ENCODE results near the gene TMX2. TPM values are rescaled to one million over a fixed set of nuclear protein-coding genes. Genes with fewer than 3 reads are reported as not detected.

Gene TMX2
- total and polyA plus RNA-seq, 9 of the 15 experiments (the other 6 are each of a cell fraction or from before 2014, with no cell fraction given), result 176 to 433 (median 227) TPM

GRCh38 chr11:57662893-57663292 is 49.5 kb upstream of the TMX2 start:
- Histone ChIP-seq H3K4me3 (no peak overlapping the region), H4K20me1 (replicated peaks; ENCODE audit: control insufficient read depth, insufficient read depth, low read length) (no peaks in the 10 kb centered on the region), H3K9me1 (ENCODE audit: control insufficient read depth, insufficient read depth, low read length) (no peaks in the 10 kb centered on the region), H3K4me2 (ENCODE audit: insufficient read depth, low read length) (no peak overlapping the region), H3K9me3 (replicated peaks; ENCODE audit: control insufficient read depth, insufficient read depth, low read depth, low read length) (no peaks in the 10 kb centered on the region), H3K4me1 (replicated peaks in 1 of 2; ENCODE audit: control insufficient read depth in 2 of 2, insufficient read depth in 2 of 2, low read length in 2 of 2) (peaks cover 5 to 6% of the 10 kb centered on the region in 2 experiments; a peak in 4 of 5 replicates), H3K27me3 (ENCODE audit: control insufficient read depth in 2 of 2, insufficient read depth in 2 of 2, low read length in 2 of 2) (no peaks in the 10 kb centered on the region), H3K27ac (ENCODE audit: extremely low read depth, low read depth, low read length) (no peak overlapping the region), H3K9ac (ENCODE audit: insufficient read depth in 1 of 2, low read depth in 2 of 2, low read length in 2 of 2) (no peak overlapping the region; a peak in 1 of 4 replicates), H2AFZ (ENCODE audit: low read depth, low read length) (no peak overlapping the region), H3K36me3 (ENCODE audit: control insufficient read depth, insufficient read depth, low read length) (peaks cover 34% of the 10 kb centered on the region; the same call in 2 of the 3 replicates), H3K79me2 (ENCODE audit: control insufficient read depth, insufficient read depth, low read length) (peaks cover 19% of the 10 kb centered on the region)
- ChIA-PET POLR2A (interaction anchor here (0.6 to 1.2 kb wide), 7 partner anchors 12 to 349 kb away, joined by 3 read pairs; partner anchors contain the start of gene SELENOH), CTCF (ENCODE audit: low intra/inter-chr PET ratio) (interaction anchor here (0.9 kb wide), 1 partner anchor 138 kb away, joined by 6 read pairs; no protein-coding TSS in a partner anchor)
- 32% methylated on average over 4 of the region's 4 CpGs for WGBS (ENCODE audit: insufficient coverage, low coverage, missing lambda C conversion rate)
- FAIRE-seq (no peak), DNase-seq (ENCODE audit: extremely low read depth in 1 of 4, low spot score in 3 of 4) (peak in 1 of 4 experiments; percentile 57), ATAC-seq (no peak)
- intact Hi-C loops (cut with micrococcal nuclease), result loop anchor here (10.0 kb wide), 1 partner anchor 402 kb away; no protein-coding TSS in a partner anchor
- in situ Hi-C loops (cut with MboI), result loop anchor here (10.0 to 25.0 kb wide), 2 partner anchors 142 to 849 kb away; partner anchors contain the start of gene OR5B21
- BruUV-seq (replicated peaks), result no TSS peak
- TF ChIP-seq BRD9 (IDR thresholded peaks at IDR 0.05; ENCODE audit: low read depth, partially characterized antibody), result no peak
- TF ChIP-seq, protein P1, sequence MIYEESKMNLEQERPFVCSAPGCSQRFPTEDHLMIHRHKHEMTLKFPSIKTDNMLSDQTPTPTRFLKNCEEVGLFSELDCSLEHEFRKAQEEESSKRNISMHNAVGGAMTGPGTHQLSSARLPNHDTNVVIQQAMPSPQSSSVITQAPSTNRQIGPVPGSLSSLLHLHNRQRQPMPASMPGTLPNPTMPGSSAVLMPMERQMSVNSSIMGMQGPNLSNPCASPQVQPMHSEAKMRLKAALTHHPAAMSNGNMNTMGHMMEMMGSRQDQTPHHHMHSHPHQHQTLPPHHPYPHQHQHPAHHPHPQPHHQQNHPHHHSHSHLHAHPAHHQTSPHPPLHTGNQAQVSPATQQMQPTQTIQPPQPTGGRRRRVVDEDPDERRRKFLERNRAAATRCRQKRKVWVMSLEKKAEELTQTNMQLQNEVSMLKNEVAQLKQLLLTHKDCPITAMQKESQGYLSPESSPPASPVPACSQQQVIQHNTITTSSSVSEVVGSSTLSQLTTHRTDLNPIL (CRISPR knock-in tag; IDR thresholded peaks at IDR 0.05), result no peak
- TF ChIP-seq, protein P2, sequence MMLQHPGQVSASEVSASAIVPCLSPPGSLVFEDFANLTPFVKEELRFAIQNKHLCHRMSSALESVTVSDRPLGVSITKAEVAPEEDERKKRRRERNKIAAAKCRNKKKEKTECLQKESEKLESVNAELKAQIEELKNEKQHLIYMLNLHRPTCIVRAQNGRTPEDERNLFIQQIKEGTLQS (IDR thresholded peaks at IDR 0.05), result peak; percentile 69
- TF ChIP-seq, protein P2 (CRISPR knock-in tag; conservative IDR thresholded peaks at IDR 0.05), result no peak
- TF ChIP-seq, protein P3, sequence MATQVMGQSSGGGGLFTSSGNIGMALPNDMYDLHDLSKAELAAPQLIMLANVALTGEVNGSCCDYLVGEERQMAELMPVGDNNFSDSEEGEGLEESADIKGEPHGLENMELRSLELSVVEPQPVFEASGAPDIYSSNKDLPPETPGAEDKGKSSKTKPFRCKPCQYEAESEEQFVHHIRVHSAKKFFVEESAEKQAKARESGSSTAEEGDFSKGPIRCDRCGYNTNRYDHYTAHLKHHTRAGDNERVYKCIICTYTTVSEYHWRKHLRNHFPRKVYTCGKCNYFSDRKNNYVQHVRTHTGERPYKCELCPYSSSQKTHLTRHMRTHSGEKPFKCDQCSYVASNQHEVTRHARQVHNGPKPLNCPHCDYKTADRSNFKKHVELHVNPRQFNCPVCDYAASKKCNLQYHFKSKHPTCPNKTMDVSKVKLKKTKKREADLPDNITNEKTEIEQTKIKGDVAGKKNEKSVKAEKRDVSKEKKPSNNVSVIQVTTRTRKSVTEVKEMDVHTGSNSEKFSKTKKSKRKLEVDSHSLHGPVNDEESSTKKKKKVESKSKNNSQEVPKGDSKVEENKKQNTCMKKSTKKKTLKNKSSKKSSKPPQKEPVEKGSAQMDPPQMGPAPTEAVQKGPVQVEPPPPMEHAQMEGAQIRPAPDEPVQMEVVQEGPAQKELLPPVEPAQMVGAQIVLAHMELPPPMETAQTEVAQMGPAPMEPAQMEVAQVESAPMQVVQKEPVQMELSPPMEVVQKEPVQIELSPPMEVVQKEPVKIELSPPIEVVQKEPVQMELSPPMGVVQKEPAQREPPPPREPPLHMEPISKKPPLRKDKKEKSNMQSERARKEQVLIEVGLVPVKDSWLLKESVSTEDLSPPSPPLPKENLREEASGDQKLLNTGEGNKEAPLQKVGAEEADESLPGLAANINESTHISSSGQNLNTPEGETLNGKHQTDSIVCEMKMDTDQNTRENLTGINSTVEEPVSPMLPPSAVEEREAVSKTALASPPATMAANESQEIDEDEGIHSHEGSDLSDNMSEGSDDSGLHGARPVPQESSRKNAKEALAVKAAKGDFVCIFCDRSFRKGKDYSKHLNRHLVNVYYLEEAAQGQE (IDR thresholded peaks at IDR 0.05; ENCODE audit: borderline replicate concordance), result peak; percentile 58; the same call in 1 of the 2 replicates
- TF ChIP-seq, protein P3 (CRISPR knock-in tag; IDR thresholded peaks at IDR 0.05; ENCODE audit: low read depth), result no peak
- TF ChIP-seq DEAF1 (CRISPR knock-in tag; IDR thresholded peaks at IDR 0.05), result peak; percentile 38; the same call in 1 of the 2 replicates
